Body of pancreas (tissue), 4 donors: ENCODE results near the gene NEURL1.

ENCODE experiments used
- POLR2A ChIP-seq, 3 donors: fragments of 450-650 bp; IDR thresholded peaks; one replicate each; pipeline ENCODE4 v1.6.1; 2016; ENCODE audit warnings: antibody characterized with exemption in 3 of 3, mild to moderate bottlenecking in 2 of 3
- TF ChIP-seq, protein P1 (sequence below), 7 experiments: fragments of 450-650 bp in 4 of 7; fragments of 200-600 bp in 3 of 7; sonication (generic) in 3 of 7; IDR thresholded peaks; one replicate each; pipeline ENCODE4 v1.5.1; 2016 to 2019; ENCODE audit warnings: antibody characterized with exemption in 7 of 7

DNA sequence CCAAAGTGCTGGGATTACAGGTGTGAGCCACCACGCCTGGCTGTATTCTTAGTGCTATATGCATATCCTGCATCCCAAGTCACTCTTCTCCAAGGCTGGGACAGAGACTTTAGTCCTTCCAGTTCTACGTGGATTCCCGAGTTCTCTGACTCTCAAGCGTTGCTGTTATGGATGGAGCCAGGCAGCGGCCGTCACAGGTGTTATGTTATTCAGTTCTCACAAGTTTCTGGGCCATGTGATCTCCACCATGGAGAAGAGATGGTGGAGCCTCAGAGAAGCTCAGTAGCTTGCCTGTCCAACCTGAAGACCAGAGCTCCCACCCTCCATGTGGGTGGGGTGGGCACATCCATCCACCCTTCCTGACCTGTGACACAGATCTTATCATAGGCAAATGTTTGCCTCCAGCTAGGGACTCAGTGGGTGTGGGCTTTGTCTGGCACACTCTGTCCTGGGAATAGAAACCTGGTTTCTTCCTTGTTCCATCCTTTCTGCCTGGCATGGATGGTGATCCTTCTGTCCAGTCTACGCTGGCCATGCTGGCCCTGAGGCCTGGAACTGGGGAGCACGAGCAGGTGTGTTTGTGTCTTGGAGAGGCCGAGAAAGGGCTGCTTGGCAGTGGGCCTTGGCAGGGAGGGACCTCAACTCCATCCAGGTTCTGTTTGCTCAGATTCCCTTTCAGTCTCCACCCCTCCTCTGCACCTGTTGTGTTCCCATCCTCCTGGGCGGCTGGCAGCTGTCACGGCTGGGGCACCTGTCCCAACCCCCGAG lies 55.3 kb downstream of the NEURL1 start:
- TF ChIP-seq, protein P1, sequence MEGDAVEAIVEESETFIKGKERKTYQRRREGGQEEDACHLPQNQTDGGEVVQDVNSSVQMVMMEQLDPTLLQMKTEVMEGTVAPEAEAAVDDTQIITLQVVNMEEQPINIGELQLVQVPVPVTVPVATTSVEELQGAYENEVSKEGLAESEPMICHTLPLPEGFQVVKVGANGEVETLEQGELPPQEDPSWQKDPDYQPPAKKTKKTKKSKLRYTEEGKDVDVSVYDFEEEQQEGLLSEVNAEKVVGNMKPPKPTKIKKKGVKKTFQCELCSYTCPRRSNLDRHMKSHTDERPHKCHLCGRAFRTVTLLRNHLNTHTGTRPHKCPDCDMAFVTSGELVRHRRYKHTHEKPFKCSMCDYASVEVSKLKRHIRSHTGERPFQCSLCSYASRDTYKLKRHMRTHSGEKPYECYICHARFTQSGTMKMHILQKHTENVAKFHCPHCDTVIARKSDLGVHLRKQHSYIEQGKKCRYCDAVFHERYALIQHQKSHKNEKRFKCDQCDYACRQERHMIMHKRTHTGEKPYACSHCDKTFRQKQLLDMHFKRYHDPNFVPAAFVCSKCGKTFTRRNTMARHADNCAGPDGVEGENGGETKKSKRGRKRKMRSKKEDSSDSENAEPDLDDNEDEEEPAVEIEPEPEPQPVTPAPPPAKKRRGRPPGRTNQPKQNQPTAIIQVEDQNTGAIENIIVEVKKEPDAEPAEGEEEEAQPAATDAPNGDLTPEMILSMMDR (IDR thresholded peaks at IDR 0.05) = no peak
- no peak for TF ChIP-seq POLR2A (IDR thresholded peaks at IDR 0.05)
